ENCODE measurements around the gene BRSK1.

Gene BRSK1

GRCh38 chr19:55348317-55349034 lies 64.7 kb downstream of the BRSK1 start:
- DNase-seq (no peak), ATAC-seq (ENCODE audit: insufficient read depth, low read depth) (no peak)
- Histone ChIP-seq H2AFZ (ENCODE audit: low read depth, low read length) (no peak overlapping the region), H3K27ac (ENCODE audit: low read length) (no peak overlapping the region), H3K9me3 (ENCODE audit: insufficient read depth, low read length, severe bottlenecking) (no peaks in the 10 kb centered on the region), H3K79me2 (ENCODE audit: insufficient read depth, low read length) (peaks cover 3% of the 10 kb centered on the region), H4K20me1 (ENCODE audit: insufficient read depth, low read length) (peaks cover 24% of the 10 kb centered on the region), H3K27me3 (ENCODE audit: insufficient read depth, low read length, poor library complexity) (no peaks in the 10 kb centered on the region), H3K36me3 (ENCODE audit: insufficient read depth, low read length) (peaks cover 46% of the 10 kb centered on the region), H3K4me1 (ENCODE audit: insufficient read depth, low read length) (no peaks in the 10 kb centered on the region), H3K4me3 (ENCODE audit: low read depth in 1 of 2, low read length in 2 of 2) (no peak overlapping the region), H3K4me2 (ENCODE audit: insufficient read depth, low read length) (no peak overlapping the region), H3K9ac (ENCODE audit: low read depth, low read length) (no peak overlapping the region)
- TF ChIP-seq CTCF (IDR thresholded peaks at IDR 0.05; ENCODE audit: borderline replicate concordance, extremely low read depth, low read length, poor library complexity, severe bottlenecking), result no peak
- no peak for TF ChIP-seq EZH2 (IDR thresholded peaks at IDR 0.05; ENCODE audit: borderline replicate concordance, low read depth, low read length, severe bottlenecking)

GRCh38 chr19:55350620-55351315 lies 67.0 kb downstream of the BRSK1 start:
- no peak overlapping the region for H2AFZ ChIP-seq (ENCODE audit: low read depth, low read length)
- H3K4me2 ChIP-seq (ENCODE audit: insufficient read depth, low read length), result no peak overlapping the region
- no peaks in the 10 kb centered on the region for H3K27me3 ChIP-seq (ENCODE audit: insufficient read depth, low read length, poor library complexity)
- no peak for TF ChIP-seq CTCF (IDR thresholded peaks at IDR 0.05; ENCODE audit: borderline replicate concordance, extremely low read depth, low read length, poor library complexity, severe bottlenecking)
- TF ChIP-seq EZH2 (IDR thresholded peaks at IDR 0.05; ENCODE audit: borderline replicate concordance, low read depth, low read length, severe bottlenecking), result no peak
- H3K27ac ChIP-seq (ENCODE audit: low read length), result no peak overlapping the region
- H3K9ac ChIP-seq (ENCODE audit: low read depth, low read length), result no peak overlapping the region
- peaks cover 8% of the 10 kb centered on the region for H4K20me1 ChIP-seq (ENCODE audit: insufficient read depth, low read length)
- H3K4me1 ChIP-seq (ENCODE audit: insufficient read depth, low read length), result no peaks in the 10 kb centered on the region
- DNase-seq, result no peak
- peaks cover 26% of the 10 kb centered on the region for H3K36me3 ChIP-seq (ENCODE audit: insufficient read depth, low read length)
- no peaks in the 10 kb centered on the region for H3K9me3 ChIP-seq (ENCODE audit: insufficient read depth, low read length, severe bottlenecking)
- no peak for ATAC-seq (ENCODE audit: insufficient read depth, low read depth)
- H3K4me3 ChIP-seq (ENCODE audit: low read depth in 1 of 2, low read length in 2 of 2), result no peak overlapping the region
- H3K79me2 ChIP-seq (ENCODE audit: insufficient read depth, low read length), result no peaks in the 10 kb centered on the region

GRCh38 chr19:55352040-55352439 lies 68.2 kb downstream of the BRSK1 start:
- Histone ChIP-seq H2AFZ (ENCODE audit: low read depth, low read length) (no peak overlapping the region), H3K4me2 (ENCODE audit: insufficient read depth, low read length) (no peak overlapping the region), H3K9me3 (ENCODE audit: insufficient read depth, low read length, severe bottlenecking) (no peaks in the 10 kb centered on the region), H3K27me3 (ENCODE audit: insufficient read depth, low read length, poor library complexity) (no peaks in the 10 kb centered on the region), H3K4me1 (ENCODE audit: insufficient read depth, low read length) (no peaks in the 10 kb centered on the region), H3K9ac (ENCODE audit: low read depth, low read length) (no peak overlapping the region), H4K20me1 (ENCODE audit: insufficient read depth, low read length) (peaks cover 3% of the 10 kb centered on the region; the same call in 1 of the 2 replicates), H3K79me2 (ENCODE audit: insufficient read depth, low read length) (no peaks in the 10 kb centered on the region), H3K36me3 (ENCODE audit: insufficient read depth, low read length) (peaks cover 14% of the 10 kb centered on the region), H3K4me3 (ENCODE audit: low read depth in 1 of 2, low read length in 2 of 2) (no peak overlapping the region), H3K27ac (ENCODE audit: low read length) (no peak overlapping the region)
- DNase-seq, result no peak
- peak; percentile 12; the same call in 1 of the 3 replicates for ATAC-seq (ENCODE audit: insufficient read depth, low read depth)
- TF ChIP-seq EZH2 (IDR thresholded peaks at IDR 0.05; ENCODE audit: borderline replicate concordance, low read depth, low read length, severe bottlenecking) (no peak), CTCF (IDR thresholded peaks at IDR 0.05; ENCODE audit: borderline replicate concordance, extremely low read depth, low read length, poor library complexity, severe bottlenecking) (no peak)
